ENCODE results near the gene ALOX5.
A peak's percentile ranks its signal among the peaks of the same experiment; 100 is the strongest.

The ALOX5 gene

GRCh38 chr10:45425621-45426563, 51.9 kb downstream of the ALOX5 start:
- DNase-seq, result no peak

- DNase-seq, result no peak
These were observed 53.4 kb downstream of the ALOX5 start for GRCh38 chr10:45427262-45427969.

- DNase-seq, result no peak
These were observed 54.0 kb downstream of the ALOX5 start for GRCh38 chr10:45427970-45428366.

GRCh38 chr10:45428611-45429510, 54.8 kb downstream of the ALOX5 start:
- DNase-seq, result no peak

- no peak for DNase-seq
These were observed 55.8 kb downstream of the ALOX5 start for GRCh38 chr10:45429790-45430189.

GRCh38 chr10:45432113-45432512, 58.1 kb downstream of the ALOX5 start:
- no peak for DNase-seq

GRCh38 chr10:45432700-45433472, 58.9 kb downstream of the ALOX5 start:
- peak; percentile 68 to 70 for DNase-seq

GRCh38 chr10:45433716-45434469, 59.9 kb downstream of the ALOX5 start:
- DNase-seq, result no peak

GRCh38 chr10:45437587-45438465, 63.8 kb downstream of the ALOX5 start:
- DNase-seq, result no peak

- DNase-seq, result no peak
These were observed 64.6 kb downstream of the ALOX5 start for GRCh38 chr10:45438466-45439090.

GRCh38 chr10:45439365-45439764, 65.3 kb downstream of the ALOX5 start:
- DNase-seq, result no peak

- DNase-seq, result no peak
These were observed 65.9 kb downstream of the ALOX5 start for GRCh38 chr10:45439873-45440272.

GRCh38 chr10:45440511-45441062, 66.6 kb downstream of the ALOX5 start:
- DNase-seq, result no peak

- DNase-seq, result no peak
These were observed 67.5 kb downstream of the ALOX5 start for GRCh38 chr10:45441239-45442190.

- peak in 1 of 2 experiments; percentile 31 for DNase-seq
These were observed 68.2 kb downstream of the ALOX5 start for GRCh38 chr10:45442251-45442650.

- DNase-seq, result peak in 1 of 2 experiments; percentile 31
These were observed 68.6 kb downstream of the ALOX5 start for GRCh38 chr10:45442662-45443061.

- no peak for DNase-seq
These were observed 69.3 kb downstream of the ALOX5 start for GRCh38 chr10:45443101-45444009.
